Lung (tissue), 12 donors: Measurements from ENCODE around the gene ACTR10. TPM values are rescaled to one million over a fixed set of nuclear protein-coding genes. Genes with fewer than 3 reads are reported as not detected.

ENCODE experiments used
- ATAC-seq: fragments of 200-7000 bp; cut with Tn5 transposase; one replicate; pipeline ENCODE4 v1.9.1; 2020; ENCODE audit warnings: moderate number of reproducible peaks; ENCODE audit not compliant: insufficient read depth, low FRiP score
- DNase-seq, 3 donors: peaks; one replicate each; pipeline ENCODE4 v3.0.0-alpha.2; 2013 to 2017
- H3K27ac ChIP-seq, 2 donors: one replicate each; pipeline ENCODE4 v1.5.1; 2013; ENCODE audit warnings: mild to moderate bottlenecking in 2 of 2, moderate library complexity in 2 of 2, control low read depth in 1 of 2, inconsistent platforms in 1 of 2, low read depth in 1 of 2, low read length in 1 of 2
- H3K27me3 ChIP-seq, 3 donors: one replicate each; pipeline ENCODE4 v1.5.1; 2013; ENCODE audit warnings: low read length in 2 of 3; ENCODE audit not compliant: control insufficient read depth in 3 of 3, insufficient read depth in 3 of 3
- H3K36me3 ChIP-seq, 4 donors: one replicate each; pipeline ENCODE4 v1.5.1; 2013; ENCODE audit warnings: low read length in 4 of 4, mild to moderate bottlenecking in 1 of 4, moderate library complexity in 1 of 4; ENCODE audit not compliant: control insufficient read depth in 4 of 4, insufficient read depth in 4 of 4
- H3K4me1 ChIP-seq, 5 donors: one replicate each; pipeline ENCODE4 v1.5.1; 2013; ENCODE audit warnings: low read length in 5 of 5, mild to moderate bottlenecking in 2 of 5, moderate library complexity in 1 of 5; ENCODE audit not compliant: control insufficient read depth in 5 of 5, insufficient read depth in 5 of 5
- H3K4me3 ChIP-seq: one replicate; pipeline ENCODE4 v1.5.1; 2013; ENCODE audit warnings: mild to moderate bottlenecking, control low read depth, moderate library complexity
- H3K9ac ChIP-seq, 2 donors: one replicate each; pipeline ENCODE4 v1.5.1; 2013; ENCODE audit warnings: low read length in 2 of 2, control low read depth in 1 of 2; ENCODE audit not compliant: insufficient read depth in 1 of 2
- H3K9me3 ChIP-seq, 4 donors: one replicate each; pipeline ENCODE4 v1.5.1; 2013; ENCODE audit warnings: low read length in 3 of 4, mild to moderate bottlenecking in 1 of 4, moderate library complexity in 1 of 4; ENCODE audit not compliant: control insufficient read depth in 4 of 4, insufficient read depth in 3 of 4
- CTCF ChIP-seq: IDR thresholded peaks from 2 replicates; pipeline ENCODE4 v1.5.1; 2012; ENCODE audit warnings: mild to moderate bottlenecking; ENCODE audit errors: control extremely low read depth, extremely low read depth
- WGBS, 2 donors: extraction: QIAGEN DNeasy Blood & Tissue Kit; methylation state at CpG; one replicate each; pipeline ENCODE4 v1.1.7; 2013; 5-methylcytosine and 5-hydroxymethylcytosine counted together
- polyA plus RNA-seq, 2 donors: library from polyadenylated mRNA; stranded (reverse); fragments of 200-250 nt; gene quantifications; one replicate each; pipeline ENCODE4 v1.2.1, GENCODE V29; 2013
- total RNA-seq, 2 donors: library from RNA; depleted of rRNA in 1 of 2; stranded (reverse); fragments of >200 nt in 1 of 2; gene quantifications; one replicate each; pipeline ENCODE4 v1.2.1, GENCODE V29; 2014 to 2021
- donor health status: control.
- donor health status: control.
- donor health status: Bipolar disorder and iron deficiency.
- donor health status: healthy.
- donor health status: DM: yes; HTN: yes; CAD: no.

The ACTR10 gene
- total and polyA plus RNA-seq, 4 donors = 53.8 to 83.6 (median 67.3) TPM

GRCh38 chr14:58213176-58213575, 13.2 kb downstream of the ACTR10 start:
- Histone ChIP-seq H3K27ac (no peak overlapping the region), H3K9me3 (no peaks in the 10 kb centered on the region), H3K9ac (no peak overlapping the region), H3K36me3 (peaks cover 10 to 29% (median 16%) of the 10 kb centered on the region in 4 donors), H3K4me3 (no peak overlapping the region), H3K27me3 (no peaks in the 10 kb centered on the region), H3K4me1 (no peaks in the 10 kb centered on the region)
- TF ChIP-seq CTCF = no peak
- no peak for DNase-seq
- no peak for ATAC-seq

- 70 to 84% methylated on average over 2 of the region's 2 CpGs for WGBS, 2 donors
- TF ChIP-seq CTCF = no peak
- peaks cover 8 to 24% (median 18%) of the 10 kb centered on the region in 4 donors for H3K36me3 ChIP-seq
- no peak overlapping the region for H3K4me3 ChIP-seq
- H3K4me1 ChIP-seq = no peaks in the 10 kb centered on the region
- H3K27ac ChIP-seq = no peak overlapping the region
- no peaks in the 10 kb centered on the region for H3K9me3 ChIP-seq
- ATAC-seq = no peak
- no peak overlapping the region for H3K9ac ChIP-seq
- DNase-seq = no peak
- H3K27me3 ChIP-seq = no peaks in the 10 kb centered on the region
Measured at GRCh38 chr14:58215191-58215914, 15.4 kb downstream of the ACTR10 start.

GRCh38 chr14:58216544-58216943, 16.6 kb downstream of the ACTR10 start:
- Histone ChIP-seq H3K9me3 (no peaks in the 10 kb centered on the region), H3K27me3 (no peaks in the 10 kb centered on the region), H3K36me3 (peaks cover 11 to 22% (median 17%) of the 10 kb centered on the region in 4 donors), H3K4me1 (no peaks in the 10 kb centered on the region), H3K9ac (no peak overlapping the region), H3K27ac (no peak overlapping the region), H3K4me3 (no peak overlapping the region)
- TF ChIP-seq CTCF = no peak
- 97 to 100% methylated on average over 2 of the region's 2 CpGs for WGBS, 2 donors
- ATAC-seq (no peak), DNase-seq (no peak)
